ENCODE data around the gene ALDOC. TPM values are rescaled to one million over a fixed set of nuclear protein-coding genes. Genes with fewer than 3 reads are reported as not detected.
"Not testable (repeated sequence)": the region's sequence is repeated elsewhere in the genome, so short reads cannot be mapped to it uniquely, and the experiment has no call there.

Gene ALDOC
- polyA plus RNA-seq, 1 donor (not counting 4 experiments of a cell fraction or from before 2014, with no cell fraction given) = 32.5 TPM

DNA sequence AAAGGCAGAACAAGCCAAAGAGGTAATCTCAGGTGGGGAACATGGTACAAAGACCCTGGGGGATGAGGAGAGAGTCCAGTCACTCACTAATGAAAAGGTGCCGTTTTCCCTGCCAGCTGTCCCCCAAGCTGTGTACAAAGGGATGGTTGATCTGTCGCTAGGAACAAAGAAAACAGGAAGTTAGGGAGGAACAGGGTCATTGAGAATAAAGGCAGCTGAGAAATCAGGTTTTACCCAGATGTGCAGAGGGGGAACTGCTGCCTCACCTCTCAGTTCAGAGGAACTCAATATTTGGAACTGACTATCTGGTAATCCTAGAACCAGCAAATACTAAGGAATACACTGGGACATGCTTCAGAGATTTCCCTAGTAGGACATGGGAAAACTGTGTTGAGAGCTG is 35.8 kb upstream of the ALDOC start:
- dilution Hi-C loops (cut with MboI; ENCODE audit: extremely low pct_ligation_motif_present, low sequenced_read_pairs) = no loop called here
- no peak for TF ChIP-seq EZH2 (IDR thresholded peaks at IDR 0.05; ENCODE audit: low read length)
- TF ChIP-seq, protein P1, sequence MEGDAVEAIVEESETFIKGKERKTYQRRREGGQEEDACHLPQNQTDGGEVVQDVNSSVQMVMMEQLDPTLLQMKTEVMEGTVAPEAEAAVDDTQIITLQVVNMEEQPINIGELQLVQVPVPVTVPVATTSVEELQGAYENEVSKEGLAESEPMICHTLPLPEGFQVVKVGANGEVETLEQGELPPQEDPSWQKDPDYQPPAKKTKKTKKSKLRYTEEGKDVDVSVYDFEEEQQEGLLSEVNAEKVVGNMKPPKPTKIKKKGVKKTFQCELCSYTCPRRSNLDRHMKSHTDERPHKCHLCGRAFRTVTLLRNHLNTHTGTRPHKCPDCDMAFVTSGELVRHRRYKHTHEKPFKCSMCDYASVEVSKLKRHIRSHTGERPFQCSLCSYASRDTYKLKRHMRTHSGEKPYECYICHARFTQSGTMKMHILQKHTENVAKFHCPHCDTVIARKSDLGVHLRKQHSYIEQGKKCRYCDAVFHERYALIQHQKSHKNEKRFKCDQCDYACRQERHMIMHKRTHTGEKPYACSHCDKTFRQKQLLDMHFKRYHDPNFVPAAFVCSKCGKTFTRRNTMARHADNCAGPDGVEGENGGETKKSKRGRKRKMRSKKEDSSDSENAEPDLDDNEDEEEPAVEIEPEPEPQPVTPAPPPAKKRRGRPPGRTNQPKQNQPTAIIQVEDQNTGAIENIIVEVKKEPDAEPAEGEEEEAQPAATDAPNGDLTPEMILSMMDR (optimal IDR thresholded peaks at IDR 0.05 in 1 of 3, IDR thresholded peaks at IDR 0.05 in 1 of 3, conservative IDR thresholded peaks at IDR 0.05 in 1 of 3; ENCODE audit: extremely low read depth in 1 of 3, insufficient read depth in 2 of 3, low read length in 3 of 3) = no peak
- Histone ChIP-seq H3K4me1 (ENCODE audit: control insufficient read depth, extremely low read depth, insufficient read depth, low read length) (no peaks in the 10 kb centered on the region), H3K9me3 (ENCODE audit: control insufficient read depth, low read depth, low read length) (no peaks in the 10 kb centered on the region), H4K20me1 (ENCODE audit: control insufficient read depth, extremely low read depth, insufficient read depth, low read length) (no peaks in the 10 kb centered on the region), H3K27me3 (ENCODE audit: control insufficient read depth, extremely low read depth, insufficient read depth, low read length) (no peaks in the 10 kb centered on the region), H3K79me2 (ENCODE audit: control insufficient read depth, insufficient read depth, low read length) (no peaks in the 10 kb centered on the region), H3K9me1 (ENCODE audit: control insufficient read depth, extremely low read depth, insufficient read depth, low read length) (no peaks in the 10 kb centered on the region), H3K36me3 (ENCODE audit: control insufficient read depth in 2 of 2, extremely low read depth in 1 of 2, insufficient read depth in 2 of 2, low read length in 2 of 2) (peaks cover 42 to 47% of the 10 kb centered on the region in 2 experiments), H3K27ac (ENCODE audit: control insufficient read depth, insufficient read depth, low read length) (no peak overlapping the region), H3K4me3 (ENCODE audit: control insufficient read depth in 2 of 3, extremely low read depth in 1 of 3, insufficient read depth in 2 of 3, low read depth in 1 of 3, low read length in 3 of 3) (no peak overlapping the region), H2AFZ (ENCODE audit: control insufficient read depth, low read length) (no peak overlapping the region), H3K9ac (ENCODE audit: control insufficient read depth, extremely low read depth, insufficient read depth, low read length) (no peak overlapping the region), H3K4me2 (ENCODE audit: control insufficient read depth, extremely low read depth, insufficient read depth, low read depth, low read length) (no peak overlapping the region)
- no peak for FAIRE-seq
- DNase-seq (ENCODE audit: low read depth, low spot score) = no peak

DNA sequence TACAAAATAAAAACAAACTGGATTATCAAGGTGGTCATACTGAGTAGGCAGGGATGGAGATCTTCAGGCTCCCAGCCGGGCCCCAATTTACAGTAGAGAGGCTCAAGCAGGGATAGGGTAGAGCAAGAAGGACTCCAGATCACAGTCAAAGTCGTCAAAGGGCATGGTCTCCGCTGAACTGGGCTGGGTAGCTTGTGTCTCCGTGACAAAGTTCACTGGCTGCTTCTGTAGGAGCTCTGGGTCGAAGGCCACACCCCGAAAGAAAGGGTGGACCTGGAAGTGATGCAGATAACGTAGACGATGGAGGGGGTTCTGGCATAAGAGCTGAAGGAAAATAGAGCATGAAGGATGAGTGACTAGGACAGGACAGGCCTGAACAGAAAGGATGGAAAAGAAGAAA is 33.7 kb upstream of the ALDOC start:
- Histone ChIP-seq H3K9ac (ENCODE audit: control insufficient read depth, extremely low read depth, insufficient read depth, low read length) (no peak overlapping the region), H3K9me1 (ENCODE audit: control insufficient read depth, extremely low read depth, insufficient read depth, low read length) (no peaks in the 10 kb centered on the region), H3K4me3 (ENCODE audit: control insufficient read depth in 2 of 3, extremely low read depth in 1 of 3, insufficient read depth in 2 of 3, low read depth in 1 of 3, low read length in 3 of 3) (no peak overlapping the region), H3K27ac (ENCODE audit: control insufficient read depth, insufficient read depth, low read length) (no peak overlapping the region), H3K4me1 (ENCODE audit: control insufficient read depth, extremely low read depth, insufficient read depth, low read length) (no peaks in the 10 kb centered on the region), H4K20me1 (ENCODE audit: control insufficient read depth, extremely low read depth, insufficient read depth, low read length) (no peaks in the 10 kb centered on the region), H3K27me3 (ENCODE audit: control insufficient read depth, extremely low read depth, insufficient read depth, low read length) (no peaks in the 10 kb centered on the region), H3K36me3 (ENCODE audit: control insufficient read depth in 2 of 2, extremely low read depth in 1 of 2, insufficient read depth in 2 of 2, low read length in 2 of 2) (peaks cover 27 to 29% of the 10 kb centered on the region in 2 experiments), H2AFZ (ENCODE audit: control insufficient read depth, low read length) (no peak overlapping the region), H3K9me3 (ENCODE audit: control insufficient read depth, low read depth, low read length) (no peaks in the 10 kb centered on the region), H3K79me2 (ENCODE audit: control insufficient read depth, insufficient read depth, low read length) (no peaks in the 10 kb centered on the region), H3K4me2 (ENCODE audit: control insufficient read depth, extremely low read depth, insufficient read depth, low read depth, low read length) (no peak overlapping the region)
- DNase-seq (ENCODE audit: low read depth, low spot score) (no peak), FAIRE-seq (no peak)
- dilution Hi-C loops (cut with MboI; ENCODE audit: extremely low pct_ligation_motif_present, low sequenced_read_pairs) = no loop called here
- no peak for TF ChIP-seq EZH2 (IDR thresholded peaks at IDR 0.05; ENCODE audit: low read length)
- TF ChIP-seq, protein P1 (optimal IDR thresholded peaks at IDR 0.05 in 1 of 3, IDR thresholded peaks at IDR 0.05 in 1 of 3, conservative IDR thresholded peaks at IDR 0.05 in 1 of 3; ENCODE audit: extremely low read depth in 1 of 3, insufficient read depth in 2 of 3, low read length in 3 of 3) = no peak

DNA sequence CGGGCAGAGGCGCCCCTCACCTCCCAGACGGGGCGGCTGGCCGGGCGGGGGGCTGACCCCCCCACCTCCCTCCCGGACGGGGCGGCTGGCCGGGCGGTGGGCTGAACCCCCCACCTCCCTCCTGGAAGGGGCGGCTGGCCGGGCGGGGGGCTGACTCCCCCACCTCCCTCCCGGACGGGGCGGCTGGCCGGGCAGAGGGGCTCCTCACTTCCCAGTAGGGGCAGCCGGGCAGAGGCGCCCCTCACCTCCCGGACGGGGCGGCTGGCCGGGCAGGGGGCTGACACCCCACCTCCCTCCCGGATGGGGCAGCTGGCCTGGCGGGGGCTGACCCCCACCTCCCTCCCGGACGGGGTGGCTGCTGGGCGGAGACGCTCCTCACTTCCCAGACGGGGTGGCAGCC is 27.3 kb upstream of the ALDOC start:
- H4K20me1 ChIP-seq (ENCODE audit: control insufficient read depth, extremely low read depth, insufficient read depth, low read length); H3K9ac ChIP-seq (ENCODE audit: control insufficient read depth, extremely low read depth, insufficient read depth, low read length); H3K27ac ChIP-seq (ENCODE audit: control insufficient read depth, insufficient read depth, low read length); H3K36me3 ChIP-seq (ENCODE audit: control insufficient read depth in 2 of 2, extremely low read depth in 1 of 2, insufficient read depth in 2 of 2, low read length in 2 of 2); H3K4me2 ChIP-seq (ENCODE audit: control insufficient read depth, extremely low read depth, insufficient read depth, low read depth, low read length); dilution Hi-C loops (cut with MboI; ENCODE audit: extremely low pct_ligation_motif_present, low sequenced_read_pairs); FAIRE-seq; H3K4me3 ChIP-seq (ENCODE audit: control insufficient read depth in 2 of 3, extremely low read depth in 1 of 3, insufficient read depth in 2 of 3, low read depth in 1 of 3, low read length in 3 of 3); H3K79me2 ChIP-seq (ENCODE audit: control insufficient read depth, insufficient read depth, low read length); H3K4me1 ChIP-seq (ENCODE audit: control insufficient read depth, extremely low read depth, insufficient read depth, low read length); DNase-seq (ENCODE audit: low read depth, low spot score); H3K9me1 ChIP-seq (ENCODE audit: control insufficient read depth, extremely low read depth, insufficient read depth, low read length); H3K9me3 ChIP-seq (ENCODE audit: control insufficient read depth, low read depth, low read length); H2AFZ ChIP-seq (ENCODE audit: control insufficient read depth, low read length); H3K27me3 ChIP-seq (ENCODE audit: control insufficient read depth, extremely low read depth, insufficient read depth, low read length): not testable (repeated sequence)
